Effector memory CD4-positive, alpha-beta T cell (primary cell): ENCODE data around the gene SQOR.

Experiments
- DNase-seq, 3 donors: peaks; one replicate each; pipeline ENCODE4 v3.0.0-alpha.2; 2020
- H3K27ac ChIP-seq: 2 replicates; pipeline ENCODE4 v1.7.0; 2013; ENCODE audit warnings: mild to moderate bottlenecking, low read length, moderate library complexity; ENCODE audit not compliant: insufficient read depth, poor library complexity, severe bottlenecking
- H3K27me3 ChIP-seq: replicated peaks from 2 replicates; pipeline ENCODE4 v1.7.0; 2013; ENCODE audit warnings: mild to moderate bottlenecking, low read length; ENCODE audit not compliant: insufficient read depth, control insufficient read depth, poor library complexity, severe bottlenecking
- H3K36me3 ChIP-seq: 2 replicates; pipeline ENCODE4 v1.7.0; 2013; ENCODE audit warnings: mild to moderate bottlenecking, low read length, moderate library complexity; ENCODE audit not compliant: control insufficient read depth, insufficient read depth
- H3K4me1 ChIP-seq: 2 replicates; pipeline ENCODE4 v1.7.0; 2013; ENCODE audit warnings: low read length, mild to moderate bottlenecking; ENCODE audit not compliant: control insufficient read depth, insufficient read depth, poor library complexity, severe bottlenecking
- H3K4me3 ChIP-seq: 2 replicates; pipeline ENCODE4 v1.7.0; 2013; ENCODE audit warnings: low read length, low read depth, mild to moderate bottlenecking; ENCODE audit not compliant: insufficient read depth, poor library complexity, severe bottlenecking
- H3K9me3 ChIP-seq: 2 replicates; pipeline ENCODE4 v1.7.0; 2013; ENCODE audit warnings: mild to moderate bottlenecking, low read length, moderate library complexity; ENCODE audit not compliant: control insufficient read depth

SQOR gene

GRCh38 chr15:45729141-45729540 is 94.3 kb downstream of the SQOR start:
- H3K4me3 ChIP-seq = no peak overlapping the region
- no peaks in the 10 kb centered on the region for H3K4me1 ChIP-seq
- DNase-seq = no peak
- no peak overlapping the region for H3K27ac ChIP-seq
- H3K9me3 ChIP-seq = no peaks in the 10 kb centered on the region
- H3K36me3 ChIP-seq = no peaks in the 10 kb centered on the region
- H3K27me3 ChIP-seq = no peaks in the 10 kb centered on the region

- no peak for DNase-seq
- no peaks in the 10 kb centered on the region for H3K9me3 ChIP-seq
- H3K4me1 ChIP-seq = no peaks in the 10 kb centered on the region
- H3K27me3 ChIP-seq = no peaks in the 10 kb centered on the region
- no peak overlapping the region for H3K4me3 ChIP-seq
- H3K36me3 ChIP-seq = no peaks in the 10 kb centered on the region
- no peak overlapping the region for H3K27ac ChIP-seq
Observed at GRCh38 chr15:45731343-45731742, 96.5 kb downstream of the SQOR start.

GRCh38 chr15:45732662-45733061 is 97.8 kb downstream of the SQOR start:
- Histone ChIP-seq H3K27ac (no peak overlapping the region), H3K4me1 (no peaks in the 10 kb centered on the region), H3K36me3 (no peaks in the 10 kb centered on the region), H3K9me3 (no peaks in the 10 kb centered on the region), H3K4me3 (no peak overlapping the region), H3K27me3 (no peaks in the 10 kb centered on the region)
- DNase-seq = no peak

DNA sequence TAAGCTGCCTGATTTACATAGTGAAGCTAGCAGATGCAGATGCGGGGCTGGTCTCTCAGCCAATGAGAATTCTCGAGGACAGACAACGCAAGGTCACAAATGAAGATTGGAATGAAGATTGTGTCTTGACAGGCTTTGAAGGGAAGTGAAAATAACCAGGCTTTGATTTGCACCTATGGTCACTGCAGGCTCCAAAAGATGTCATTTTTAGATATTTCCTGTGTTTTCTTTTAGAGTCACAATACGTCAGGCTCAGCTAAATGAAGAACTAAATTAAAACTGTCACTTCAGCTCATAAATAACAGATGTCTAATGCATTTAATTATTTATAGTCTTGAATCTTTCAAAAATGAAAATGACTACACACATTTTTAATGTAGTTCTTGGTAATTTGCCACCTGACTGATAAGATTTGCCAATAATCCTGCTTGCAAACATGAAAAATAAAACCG is 99.5 kb downstream of the SQOR start:
- H3K36me3 ChIP-seq = no peaks in the 10 kb centered on the region
- no peak overlapping the region for H3K4me3 ChIP-seq
- H3K9me3 ChIP-seq = no peaks in the 10 kb centered on the region
- no peak overlapping the region for H3K27ac ChIP-seq
- H3K4me1 ChIP-seq = no peaks in the 10 kb centered on the region
- no peak for DNase-seq
- H3K27me3 ChIP-seq = no peaks in the 10 kb centered on the region
